ENCODE data around the gene YIPF6. TPM values are rescaled to one million over a fixed set of nuclear protein-coding genes. Genes with fewer than 3 reads are reported as not detected.

The YIPF6 gene
- polyA plus RNA-seq, 1 of the 3 experiments (the other 2 are of a cell fraction): 15.0 TPM

DNA sequence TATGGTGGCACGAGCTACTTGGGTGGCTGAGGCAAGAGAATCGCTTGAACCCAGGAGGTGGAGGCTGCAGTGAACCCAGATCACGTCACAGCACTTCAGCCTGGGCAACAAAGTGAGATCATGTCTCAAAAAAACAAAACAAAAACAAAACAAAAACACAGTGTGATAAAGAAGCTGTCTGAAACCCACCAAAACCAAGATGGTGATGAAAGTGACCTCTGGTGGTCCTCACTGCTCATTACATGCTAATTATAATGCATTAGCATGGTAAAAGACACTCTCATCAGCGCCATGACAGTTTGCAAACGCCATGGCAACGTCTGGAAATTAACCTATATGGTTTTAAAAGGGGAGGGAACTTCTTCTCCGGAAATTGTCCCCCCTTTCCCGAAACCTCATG is 36.2 kb upstream of the YIPF6 start (continued):
- TF ChIP-seq, protein P1, sequence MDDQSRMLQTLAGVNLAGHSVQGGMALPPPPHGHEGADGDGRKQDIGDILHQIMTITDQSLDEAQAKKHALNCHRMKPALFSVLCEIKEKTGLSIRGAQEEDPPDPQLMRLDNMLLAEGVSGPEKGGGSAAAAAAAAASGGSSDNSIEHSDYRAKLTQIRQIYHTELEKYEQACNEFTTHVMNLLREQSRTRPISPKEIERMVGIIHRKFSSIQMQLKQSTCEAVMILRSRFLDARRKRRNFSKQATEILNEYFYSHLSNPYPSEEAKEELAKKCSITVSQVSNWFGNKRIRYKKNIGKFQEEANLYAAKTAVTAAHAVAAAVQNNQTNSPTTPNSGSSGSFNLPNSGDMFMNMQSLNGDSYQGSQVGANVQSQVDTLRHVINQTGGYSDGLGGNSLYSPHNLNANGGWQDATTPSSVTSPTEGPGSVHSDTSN (IDR thresholded peaks at IDR 0.05): no peak
- TF ChIP-seq TEAD4 (IDR thresholded peaks at IDR 0.05; ENCODE audit: borderline replicate concordance, insufficient read depth) (no peak), MEF2A (IDR thresholded peaks at IDR 0.05; ENCODE audit: borderline replicate concordance, low read depth) (no peak), RFX5 (IDR thresholded peaks at IDR 0.05; ENCODE audit: low read length) (no peak), TCF12 (IDR thresholded peaks at IDR 0.05) (no peak), MXI1 (IDR thresholded peaks at IDR 0.05; ENCODE audit: low read depth, low read length) (no peak), RCOR1 (IDR thresholded peaks at IDR 0.05; ENCODE audit: low read length) (no peak)
- TF ChIP-seq, protein P2, sequence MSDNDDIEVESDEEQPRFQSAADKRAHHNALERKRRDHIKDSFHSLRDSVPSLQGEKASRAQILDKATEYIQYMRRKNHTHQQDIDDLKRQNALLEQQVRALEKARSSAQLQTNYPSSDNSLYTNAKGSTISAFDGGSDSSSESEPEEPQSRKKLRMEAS (IDR thresholded peaks at IDR 0.05; ENCODE audit: low read depth): no peak

DNA sequence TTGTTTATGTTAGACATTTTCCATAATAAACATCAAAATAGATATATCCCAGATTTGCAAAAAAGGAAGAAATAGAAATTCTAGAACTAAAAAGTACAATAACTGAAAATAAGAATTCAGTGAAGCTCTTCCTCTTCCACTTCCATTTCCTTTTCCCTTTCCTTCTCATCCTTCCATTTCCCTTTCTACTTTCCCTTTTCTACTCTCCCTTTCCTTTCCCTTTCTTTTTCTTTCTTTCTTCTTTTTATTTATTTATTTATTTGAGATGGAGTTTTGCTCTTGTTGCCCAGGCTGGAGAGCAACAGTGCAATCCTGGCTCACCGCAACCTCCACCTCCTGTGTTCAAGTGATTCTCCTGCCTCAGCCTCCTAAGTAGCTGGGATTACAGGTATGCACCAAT is 35.0 kb upstream of the YIPF6 start:
- Histone ChIP-seq H3K36me3 (replicated peaks in 1 of 2; ENCODE audit: control insufficient read depth in 1 of 2, insufficient read depth in 2 of 2, low read length in 1 of 2) (no peaks in the 10 kb centered on the region), H3K4me2 (no peak overlapping the region), H3K27ac (ENCODE audit: low read depth in 2 of 2, low read length in 1 of 2) (no peak overlapping the region), H3F3A (replicated peaks; ENCODE audit: insufficient read depth) (no peaks in the 10 kb centered on the region), H3K79me2 (ENCODE audit: insufficient read depth) (no peaks in the 10 kb centered on the region), H3K4me1 (ENCODE audit: control insufficient read depth in 1 of 2, insufficient read depth in 2 of 2, low read depth in 1 of 2, low read length in 1 of 2) (no peaks in the 10 kb centered on the region), H2AFZ (ENCODE audit: low read depth) (no peak overlapping the region), H4K20me1 (ENCODE audit: insufficient read depth) (no peaks in the 10 kb centered on the region), H3K9me3 (no peaks in the 10 kb centered on the region), H3K4me3 (ENCODE audit: low read depth in 2 of 2, low read length in 1 of 2) (no peak overlapping the region), H3K9ac (no peak overlapping the region), H3K27me3 (ENCODE audit: insufficient read depth) (no peaks in the 10 kb centered on the region; the same call in 1 of the 2 replicates), H3K9me2 (no peaks in the 10 kb centered on the region)
- CTCF ChIA-PET: interaction anchor here (0.6 to 3.8 kb wide), 4 partner anchors 8 to 268 kb away, joined by 3 to 40 read pairs (median 6); partner anchors contain the start of gene OPHN1
- 94% methylated on average over 1 of the region's 1 CpG for WGBS (ENCODE audit: low lambda C conversion rate)
- DNase-seq: no peak
- POLR2A ChIA-PET: no interaction called here
- TF ChIP-seq GABPA (IDR thresholded peaks at IDR 0.05; ENCODE audit: low read depth) (no peak), FOSL2 (IDR thresholded peaks at IDR 0.05; ENCODE audit: borderline replicate concordance, low read depth) (no peak), CHD2 (IDR thresholded peaks at IDR 0.05; ENCODE audit: low read length, partially characterized antibody) (no peak), TCF12 (IDR thresholded peaks at IDR 0.05) (no peak), TAF1 (IDR thresholded peaks at IDR 0.05; ENCODE audit: borderline replicate concordance, low read depth, low read length) (no peak), GATA2 (CRISPR knock-in tag; IDR thresholded peaks at IDR 0.05) (no peak), SMC3 (IDR thresholded peaks at IDR 0.05; ENCODE audit: low read depth, low read length) (no peak), NRF1 (IDR thresholded peaks at IDR 0.05; ENCODE audit: low read depth, low read length) (no peak), NFIC (IDR thresholded peaks at IDR 0.05; ENCODE audit: borderline replicate concordance) (no peak), RCOR1 (IDR thresholded peaks at IDR 0.05; ENCODE audit: low read length) (no peak), POLR2AphosphoS5 (IDR thresholded peaks at IDR 0.05; ENCODE audit: low read depth, low read length) (no peak), TEAD4 (IDR thresholded peaks at IDR 0.05; ENCODE audit: borderline replicate concordance, insufficient read depth) (no peak)
- TF ChIP-seq, protein P3, sequence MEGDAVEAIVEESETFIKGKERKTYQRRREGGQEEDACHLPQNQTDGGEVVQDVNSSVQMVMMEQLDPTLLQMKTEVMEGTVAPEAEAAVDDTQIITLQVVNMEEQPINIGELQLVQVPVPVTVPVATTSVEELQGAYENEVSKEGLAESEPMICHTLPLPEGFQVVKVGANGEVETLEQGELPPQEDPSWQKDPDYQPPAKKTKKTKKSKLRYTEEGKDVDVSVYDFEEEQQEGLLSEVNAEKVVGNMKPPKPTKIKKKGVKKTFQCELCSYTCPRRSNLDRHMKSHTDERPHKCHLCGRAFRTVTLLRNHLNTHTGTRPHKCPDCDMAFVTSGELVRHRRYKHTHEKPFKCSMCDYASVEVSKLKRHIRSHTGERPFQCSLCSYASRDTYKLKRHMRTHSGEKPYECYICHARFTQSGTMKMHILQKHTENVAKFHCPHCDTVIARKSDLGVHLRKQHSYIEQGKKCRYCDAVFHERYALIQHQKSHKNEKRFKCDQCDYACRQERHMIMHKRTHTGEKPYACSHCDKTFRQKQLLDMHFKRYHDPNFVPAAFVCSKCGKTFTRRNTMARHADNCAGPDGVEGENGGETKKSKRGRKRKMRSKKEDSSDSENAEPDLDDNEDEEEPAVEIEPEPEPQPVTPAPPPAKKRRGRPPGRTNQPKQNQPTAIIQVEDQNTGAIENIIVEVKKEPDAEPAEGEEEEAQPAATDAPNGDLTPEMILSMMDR (IDR thresholded peaks at IDR 0.05): no peak
- TF ChIP-seq, protein P4, sequence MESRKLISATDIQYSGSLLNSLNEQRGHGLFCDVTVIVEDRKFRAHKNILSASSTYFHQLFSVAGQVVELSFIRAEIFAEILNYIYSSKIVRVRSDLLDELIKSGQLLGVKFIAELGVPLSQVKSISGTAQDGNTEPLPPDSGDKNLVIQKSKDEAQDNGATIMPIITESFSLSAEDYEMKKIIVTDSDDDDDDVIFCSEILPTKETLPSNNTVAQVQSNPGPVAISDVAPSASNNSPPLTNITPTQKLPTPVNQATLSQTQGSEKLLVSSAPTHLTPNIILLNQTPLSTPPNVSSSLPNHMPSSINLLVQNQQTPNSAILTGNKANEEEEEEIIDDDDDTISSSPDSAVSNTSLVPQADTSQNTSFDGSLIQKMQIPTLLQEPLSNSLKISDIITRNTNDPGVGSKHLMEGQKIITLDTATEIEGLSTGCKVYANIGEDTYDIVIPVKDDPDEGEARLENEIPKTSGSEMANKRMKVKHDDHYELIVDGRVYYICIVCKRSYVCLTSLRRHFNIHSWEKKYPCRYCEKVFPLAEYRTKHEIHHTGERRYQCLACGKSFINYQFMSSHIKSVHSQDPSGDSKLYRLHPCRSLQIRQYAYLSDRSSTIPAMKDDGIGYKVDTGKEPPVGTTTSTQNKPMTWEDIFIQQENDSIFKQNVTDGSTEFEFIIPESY (IDR thresholded peaks at IDR 0.05; ENCODE audit: borderline replicate concordance, low read depth): no peak
- TF ChIP-seq, protein P2 (IDR thresholded peaks at IDR 0.05; ENCODE audit: low read depth): no peak
- TF ChIP-seq, protein P5, sequence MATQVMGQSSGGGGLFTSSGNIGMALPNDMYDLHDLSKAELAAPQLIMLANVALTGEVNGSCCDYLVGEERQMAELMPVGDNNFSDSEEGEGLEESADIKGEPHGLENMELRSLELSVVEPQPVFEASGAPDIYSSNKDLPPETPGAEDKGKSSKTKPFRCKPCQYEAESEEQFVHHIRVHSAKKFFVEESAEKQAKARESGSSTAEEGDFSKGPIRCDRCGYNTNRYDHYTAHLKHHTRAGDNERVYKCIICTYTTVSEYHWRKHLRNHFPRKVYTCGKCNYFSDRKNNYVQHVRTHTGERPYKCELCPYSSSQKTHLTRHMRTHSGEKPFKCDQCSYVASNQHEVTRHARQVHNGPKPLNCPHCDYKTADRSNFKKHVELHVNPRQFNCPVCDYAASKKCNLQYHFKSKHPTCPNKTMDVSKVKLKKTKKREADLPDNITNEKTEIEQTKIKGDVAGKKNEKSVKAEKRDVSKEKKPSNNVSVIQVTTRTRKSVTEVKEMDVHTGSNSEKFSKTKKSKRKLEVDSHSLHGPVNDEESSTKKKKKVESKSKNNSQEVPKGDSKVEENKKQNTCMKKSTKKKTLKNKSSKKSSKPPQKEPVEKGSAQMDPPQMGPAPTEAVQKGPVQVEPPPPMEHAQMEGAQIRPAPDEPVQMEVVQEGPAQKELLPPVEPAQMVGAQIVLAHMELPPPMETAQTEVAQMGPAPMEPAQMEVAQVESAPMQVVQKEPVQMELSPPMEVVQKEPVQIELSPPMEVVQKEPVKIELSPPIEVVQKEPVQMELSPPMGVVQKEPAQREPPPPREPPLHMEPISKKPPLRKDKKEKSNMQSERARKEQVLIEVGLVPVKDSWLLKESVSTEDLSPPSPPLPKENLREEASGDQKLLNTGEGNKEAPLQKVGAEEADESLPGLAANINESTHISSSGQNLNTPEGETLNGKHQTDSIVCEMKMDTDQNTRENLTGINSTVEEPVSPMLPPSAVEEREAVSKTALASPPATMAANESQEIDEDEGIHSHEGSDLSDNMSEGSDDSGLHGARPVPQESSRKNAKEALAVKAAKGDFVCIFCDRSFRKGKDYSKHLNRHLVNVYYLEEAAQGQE (IDR thresholded peaks at IDR 0.05; ENCODE audit: low read depth, low read length): no peak
- TF ChIP-seq, protein P6, sequence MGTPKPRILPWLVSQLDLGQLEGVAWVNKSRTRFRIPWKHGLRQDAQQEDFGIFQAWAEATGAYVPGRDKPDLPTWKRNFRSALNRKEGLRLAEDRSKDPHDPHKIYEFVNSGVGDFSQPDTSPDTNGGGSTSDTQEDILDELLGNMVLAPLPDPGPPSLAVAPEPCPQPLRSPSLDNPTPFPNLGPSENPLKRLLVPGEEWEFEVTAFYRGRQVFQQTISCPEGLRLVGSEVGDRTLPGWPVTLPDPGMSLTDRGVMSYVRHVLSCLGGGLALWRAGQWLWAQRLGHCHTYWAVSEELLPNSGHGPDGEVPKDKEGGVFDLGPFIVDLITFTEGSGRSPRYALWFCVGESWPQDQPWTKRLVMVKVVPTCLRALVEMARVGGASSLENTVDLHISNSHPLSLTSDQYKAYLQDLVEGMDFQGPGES (IDR thresholded peaks at IDR 0.05; ENCODE audit: low read depth, low read length): no peak
